Subcutaneous adipose tissue (tissue), 4 donors: ENCODE data around the gene DLG3. TPM values are rescaled to one million over a fixed set of nuclear protein-coding genes. Genes with fewer than 3 reads are reported as not detected.

Experiments
- total RNA-seq, 4 donors: library from RNA; depleted of rRNA; stranded (reverse); fragments of >200 nt; gene quantifications; one replicate each; pipeline ENCODE4 v1.1.0, GENCODE V29; 2016
- TF ChIP-seq, protein P1 (sequence below): fragments of 450-650 bp; IDR thresholded peaks from one replicate; pipeline ENCODE4 v1.5.1; 2016; ENCODE audit warnings: low read depth, mild to moderate bottlenecking, control low read depth, antibody characterized with exemption, moderate library complexity

Gene DLG3
- 1 to 10 TPM; 2.5 to 3.3 (median 2.6) TPM for total RNA-seq

DNA sequence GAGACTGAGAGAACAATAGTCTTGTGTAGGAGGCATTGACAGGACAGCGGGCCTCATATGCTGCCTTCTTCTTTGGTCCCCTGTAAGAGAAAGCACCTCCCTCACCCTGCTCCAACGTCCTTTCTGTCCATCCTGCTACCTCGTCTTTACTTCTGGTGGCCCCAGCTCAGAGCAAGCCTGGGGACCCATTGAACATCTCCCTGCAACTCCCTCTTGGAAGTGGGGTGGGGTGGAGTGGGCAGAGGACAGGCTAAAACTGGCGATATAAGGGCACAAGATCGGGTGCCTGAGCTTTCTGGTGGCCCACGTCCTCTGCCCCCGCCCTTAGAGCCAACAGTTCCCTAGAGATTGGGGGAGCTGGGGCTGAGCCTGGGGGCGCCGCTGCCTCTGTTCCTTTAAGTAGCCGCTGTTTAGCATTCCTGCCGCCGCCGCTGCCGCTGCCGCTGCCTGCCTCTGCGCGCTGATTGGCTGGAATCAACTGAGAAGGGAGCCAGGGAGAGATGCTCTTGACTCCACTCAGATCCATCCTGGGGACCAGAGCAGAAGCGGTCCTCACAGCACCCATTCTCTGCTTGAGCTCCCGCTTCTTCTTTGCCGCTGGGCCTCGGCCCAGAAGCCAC, at the start of gene DLG3:
TSS of gene DLG3 (plus strand) at position 510 of the 620 bp plus-strand sequence. CDS start 367 bp downstream, outside the sequence.
- TF ChIP-seq, protein P1, sequence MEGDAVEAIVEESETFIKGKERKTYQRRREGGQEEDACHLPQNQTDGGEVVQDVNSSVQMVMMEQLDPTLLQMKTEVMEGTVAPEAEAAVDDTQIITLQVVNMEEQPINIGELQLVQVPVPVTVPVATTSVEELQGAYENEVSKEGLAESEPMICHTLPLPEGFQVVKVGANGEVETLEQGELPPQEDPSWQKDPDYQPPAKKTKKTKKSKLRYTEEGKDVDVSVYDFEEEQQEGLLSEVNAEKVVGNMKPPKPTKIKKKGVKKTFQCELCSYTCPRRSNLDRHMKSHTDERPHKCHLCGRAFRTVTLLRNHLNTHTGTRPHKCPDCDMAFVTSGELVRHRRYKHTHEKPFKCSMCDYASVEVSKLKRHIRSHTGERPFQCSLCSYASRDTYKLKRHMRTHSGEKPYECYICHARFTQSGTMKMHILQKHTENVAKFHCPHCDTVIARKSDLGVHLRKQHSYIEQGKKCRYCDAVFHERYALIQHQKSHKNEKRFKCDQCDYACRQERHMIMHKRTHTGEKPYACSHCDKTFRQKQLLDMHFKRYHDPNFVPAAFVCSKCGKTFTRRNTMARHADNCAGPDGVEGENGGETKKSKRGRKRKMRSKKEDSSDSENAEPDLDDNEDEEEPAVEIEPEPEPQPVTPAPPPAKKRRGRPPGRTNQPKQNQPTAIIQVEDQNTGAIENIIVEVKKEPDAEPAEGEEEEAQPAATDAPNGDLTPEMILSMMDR = no peak

DNA sequence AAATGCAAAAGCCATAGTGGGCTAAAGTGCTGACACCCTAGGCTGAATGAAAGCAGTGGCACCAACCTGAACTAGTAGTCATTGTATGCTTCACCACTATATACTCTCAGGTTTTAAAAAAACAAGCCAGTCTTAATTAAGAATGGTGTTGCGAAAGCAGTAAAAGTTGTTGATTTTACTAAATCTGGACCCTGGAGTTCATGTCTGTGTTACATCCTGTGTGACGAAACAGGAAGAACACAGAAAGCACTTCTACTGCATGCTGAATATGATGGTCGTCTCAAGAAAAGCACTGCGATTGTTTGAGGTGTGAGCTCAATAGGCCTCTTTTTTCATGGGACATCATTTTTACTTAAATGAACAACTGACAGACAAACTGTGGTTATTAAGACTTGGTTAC, 45.7 kb upstream of the DLG3 start:
- TF ChIP-seq, protein P1 = no peak

DNA sequence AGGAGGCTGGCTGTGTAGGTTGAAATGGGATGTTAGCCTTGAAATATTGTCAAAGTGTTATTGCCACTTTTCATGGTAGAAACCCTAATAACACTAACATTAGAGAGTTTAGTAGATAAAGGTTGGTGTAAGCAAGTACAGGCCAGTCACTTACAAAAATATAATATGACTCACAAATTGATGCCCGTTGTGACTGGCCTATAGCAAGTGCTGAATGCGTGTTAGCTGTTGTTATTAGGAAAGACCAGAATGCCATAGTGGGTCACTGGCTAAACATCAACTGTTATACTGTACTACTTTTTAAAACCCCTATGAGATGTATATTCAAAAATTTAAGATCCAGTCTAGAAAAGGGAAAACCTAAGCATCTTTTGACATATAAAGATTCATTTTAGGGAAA, 41.9 kb upstream of the DLG3 start:
- TF ChIP-seq, protein P1 = no peak

DNA sequence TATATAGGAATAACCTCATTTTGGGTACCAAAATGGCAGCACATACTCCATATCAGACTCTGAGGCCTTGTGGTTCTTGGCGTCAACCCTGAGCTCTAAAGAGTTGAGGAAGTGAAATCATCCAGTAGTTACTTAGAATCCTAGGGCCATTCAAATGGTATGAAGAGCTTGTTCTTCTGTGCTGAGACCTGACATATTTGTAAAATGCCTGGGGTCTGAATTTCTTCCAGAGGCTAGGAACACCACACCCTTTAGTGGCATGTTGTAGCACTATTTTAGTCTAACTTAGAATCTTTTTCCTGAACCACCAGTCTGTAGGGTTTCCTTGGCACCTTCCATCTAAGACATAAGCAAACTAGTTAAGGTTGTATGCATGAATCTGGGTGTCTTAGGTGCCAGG, 39.6 kb upstream of the DLG3 start:
- TF ChIP-seq, protein P1 = no peak

DNA sequence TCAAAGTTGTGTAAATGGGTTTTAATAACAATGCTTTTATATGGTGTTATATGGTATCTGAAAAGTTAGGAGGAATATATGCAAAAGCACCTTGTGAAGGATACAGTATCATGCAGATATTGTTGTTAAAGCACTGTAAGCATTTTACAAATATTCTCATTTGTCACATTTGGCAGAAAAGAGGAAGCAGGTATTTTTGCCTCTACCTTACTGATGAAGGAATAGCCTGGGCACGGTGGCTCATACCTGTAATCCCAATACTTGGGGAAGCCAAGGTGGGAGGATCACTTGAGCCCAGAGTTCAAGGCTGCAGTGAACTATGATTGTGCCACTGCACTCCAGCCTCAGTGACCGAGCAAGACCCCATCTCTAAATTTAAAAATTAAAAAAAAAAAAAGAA, 33.7 kb upstream of the DLG3 start:
- TF ChIP-seq, protein P1 = no peak

DNA sequence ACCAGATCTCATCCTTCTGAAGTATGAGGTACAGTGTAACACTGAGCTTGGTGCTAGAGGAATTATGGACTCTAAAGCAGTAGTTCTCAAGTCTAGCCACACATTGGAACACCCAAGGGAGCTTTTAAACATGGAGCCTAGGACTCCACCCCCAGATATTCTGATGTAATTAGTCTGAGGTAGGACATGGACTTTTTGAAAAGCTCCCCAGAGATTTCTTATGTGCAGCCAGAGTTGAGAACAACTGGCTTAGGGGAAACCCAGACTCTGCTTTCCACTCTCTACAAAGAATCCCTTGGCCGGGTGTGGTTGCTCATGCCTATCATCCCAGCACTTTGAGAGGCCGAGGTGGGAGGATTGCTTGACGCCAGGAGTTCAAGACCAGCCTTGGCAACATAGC, 33.2 kb upstream of the DLG3 start:
- TF ChIP-seq, protein P1 = no peak

DNA sequence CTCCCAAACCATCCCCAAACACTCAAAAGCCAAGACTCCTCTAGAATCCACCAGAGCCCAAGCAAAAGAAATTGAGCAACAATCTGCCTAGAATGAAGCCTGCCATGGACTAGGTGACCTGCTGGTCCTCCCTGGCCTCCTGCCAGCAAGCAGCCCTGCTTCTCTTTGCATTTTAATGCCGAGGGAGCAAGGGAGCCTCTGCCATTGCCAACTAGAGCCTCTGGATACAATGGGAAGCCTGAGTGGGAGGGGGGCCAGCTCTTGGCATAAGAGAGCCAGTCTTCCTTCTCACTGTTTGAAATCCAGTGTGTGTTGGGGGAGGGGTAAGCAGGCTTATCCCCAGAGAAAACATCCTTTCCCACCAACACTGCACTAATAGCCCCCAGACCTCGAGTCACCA, 23.0 kb upstream of the DLG3 start:
- TF ChIP-seq, protein P1 = no peak
